HG02970 (cell line): Measurements from ENCODE around the gene RASSF5.

ENCODE experiments used
- ATAC-seq: cut with Tn5 transposase; IDR thresholded peaks from one replicate; pipeline ENCODE4 v1.9.1; 2021; ENCODE audit warnings: mild to moderate bottlenecking, moderate library complexity, moderate number of reproducible peaks; ENCODE audit not compliant: unreplicated experiment, low FRiP score

The RASSF5 gene

GRCh38 chr1:206512058-206512850, 4.9 kb downstream of the RASSF5 start:
- ATAC-seq, result no peak

- ATAC-seq, result no peak
Observed at GRCh38 chr1:206512851-206513180, 5.5 kb downstream of the RASSF5 start.

DNA sequence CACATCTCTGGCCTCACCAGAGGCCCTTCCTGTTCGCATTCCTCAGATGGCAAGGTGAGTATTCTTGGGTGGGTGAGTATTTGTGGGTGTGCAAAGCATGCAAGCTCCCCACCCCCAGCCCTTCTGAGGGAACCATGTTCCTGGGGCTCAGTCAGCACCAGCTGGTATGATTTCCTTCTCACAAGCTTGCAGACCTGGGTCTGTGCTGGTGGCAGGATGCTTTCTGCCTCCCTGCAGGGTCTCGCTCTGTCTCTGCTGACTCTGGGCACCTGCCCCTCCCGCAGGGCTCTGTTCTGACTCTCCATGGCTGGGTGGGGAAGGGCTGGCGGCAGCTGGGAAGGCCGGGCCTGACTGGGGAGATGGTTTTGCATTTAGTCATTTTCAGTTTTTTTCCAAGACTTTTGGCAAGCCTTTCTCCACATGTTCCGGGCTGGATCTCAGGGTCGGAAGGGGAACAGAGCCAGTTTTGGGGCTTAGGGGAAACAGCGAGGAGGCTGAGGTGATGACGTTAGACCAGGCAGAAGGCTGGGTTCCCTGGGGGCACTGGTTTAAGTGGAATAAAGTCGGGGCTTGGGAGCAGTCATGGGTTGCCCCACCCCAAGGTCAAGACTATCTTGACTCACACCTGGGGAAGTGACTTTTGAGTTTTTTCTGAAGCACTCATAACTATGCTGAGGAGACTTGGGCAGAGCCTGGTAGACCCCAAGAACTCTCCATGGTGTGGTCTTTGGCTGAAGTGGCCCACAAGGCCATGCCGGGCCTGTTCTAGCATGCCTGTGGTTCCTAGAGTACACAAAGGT, 6.2 kb downstream of the RASSF5 start:
- no peak for ATAC-seq

DNA sequence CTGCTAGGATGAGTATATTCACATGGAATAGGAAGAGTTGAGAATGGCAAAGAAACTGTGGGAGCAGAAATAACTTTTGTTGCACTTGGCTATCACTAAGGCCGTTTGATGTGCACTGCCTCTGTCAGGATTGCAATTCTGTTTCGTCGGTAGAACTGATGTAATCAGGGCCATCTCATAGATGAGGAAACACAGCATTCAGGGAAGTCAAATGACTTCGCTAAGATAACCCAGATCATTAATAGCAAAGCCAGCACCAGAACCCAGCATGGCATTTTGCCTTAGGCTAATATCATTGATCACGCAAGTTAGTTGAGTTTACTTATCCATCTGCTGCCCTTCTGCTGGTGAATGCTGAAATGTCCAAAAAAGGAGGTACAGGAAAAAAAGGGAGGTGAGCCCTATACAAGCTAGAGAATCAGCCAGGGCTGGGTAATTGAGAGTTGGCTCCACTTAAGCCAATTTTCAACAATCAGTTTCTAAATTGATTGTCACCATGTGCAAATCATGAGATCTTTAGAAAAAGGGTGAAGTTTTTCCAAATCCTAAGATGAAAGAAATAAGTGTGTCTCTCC, 7.6 kb downstream of the RASSF5 start:
- ATAC-seq, result no peak

DNA sequence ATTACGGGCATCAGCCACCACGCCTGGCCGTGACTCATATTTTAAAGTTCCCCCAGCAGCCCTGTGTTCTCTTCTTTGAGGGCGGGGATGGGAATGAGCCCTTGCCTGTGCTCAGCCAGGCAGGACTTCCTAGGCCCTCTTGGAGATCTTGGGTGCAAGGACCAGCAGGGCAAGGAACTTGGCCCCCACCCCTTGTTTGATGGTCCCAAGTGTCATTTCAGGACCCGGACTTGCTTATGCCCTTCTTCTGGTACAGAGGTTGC, 9.3 kb downstream of the RASSF5 start:
- ATAC-seq, result no peak

DNA sequence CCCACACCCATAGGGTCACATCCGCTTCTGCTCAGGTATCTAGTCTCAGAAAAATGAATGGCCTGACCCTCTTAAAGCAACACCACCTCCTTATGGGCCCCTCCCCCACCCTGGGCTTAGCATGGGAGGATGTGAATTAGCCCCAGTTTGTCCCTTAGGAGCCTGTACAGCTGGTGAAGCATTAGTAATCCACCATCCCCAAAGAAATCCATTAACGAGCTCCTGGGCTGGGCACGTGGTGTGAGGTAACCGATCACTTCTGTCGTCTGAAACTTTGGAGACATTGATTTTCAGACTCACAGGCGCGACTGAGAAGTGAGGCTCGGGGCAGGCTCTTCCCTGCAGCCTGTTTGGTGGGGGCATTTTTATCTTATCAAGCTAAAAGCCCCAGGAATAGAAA, 10.5 kb downstream of the RASSF5 start:
- ATAC-seq, result no peak

DNA sequence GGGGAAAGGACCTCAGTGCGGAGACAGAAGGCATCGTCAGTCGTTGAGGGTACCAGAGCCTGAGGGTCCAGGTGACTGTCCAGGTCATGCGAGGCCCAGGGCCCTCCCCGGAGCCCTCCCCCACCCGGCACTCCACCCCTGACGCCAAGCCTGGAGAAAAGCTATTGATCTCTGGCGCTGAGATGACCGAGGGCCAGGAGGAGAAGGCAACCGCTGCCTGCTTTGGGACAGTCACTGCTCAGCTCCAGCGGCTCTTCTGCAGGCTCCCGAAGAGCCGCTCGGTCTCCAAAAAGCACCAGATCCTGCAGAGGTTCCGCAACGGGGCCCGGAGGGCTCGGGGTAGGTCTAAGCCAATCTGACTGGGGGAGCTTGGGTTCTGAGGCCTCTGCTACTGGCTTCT, 10.9 kb downstream of the RASSF5 start:
- no peak for ATAC-seq

DNA sequence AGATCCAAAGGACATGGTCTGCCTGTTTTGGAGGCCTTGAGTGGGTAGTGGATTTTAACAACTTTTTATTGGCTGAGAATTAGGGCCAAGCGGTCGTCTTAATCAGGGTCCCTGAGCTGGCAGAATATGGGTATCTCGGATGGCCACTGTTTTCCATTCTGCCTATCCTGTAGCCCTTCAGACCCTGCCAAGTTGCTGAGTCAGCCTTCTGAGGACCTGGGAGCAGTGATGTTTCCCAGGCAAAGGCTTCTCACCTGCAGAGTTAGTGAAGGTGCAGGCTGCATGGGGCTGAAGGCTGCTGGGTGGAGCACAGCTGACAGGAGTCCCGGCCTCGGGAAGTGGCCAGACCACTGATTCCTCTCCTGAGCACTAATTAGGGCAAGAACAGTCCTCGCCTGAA, 11.4 kb downstream of the RASSF5 start:
- no peak for ATAC-seq

DNA sequence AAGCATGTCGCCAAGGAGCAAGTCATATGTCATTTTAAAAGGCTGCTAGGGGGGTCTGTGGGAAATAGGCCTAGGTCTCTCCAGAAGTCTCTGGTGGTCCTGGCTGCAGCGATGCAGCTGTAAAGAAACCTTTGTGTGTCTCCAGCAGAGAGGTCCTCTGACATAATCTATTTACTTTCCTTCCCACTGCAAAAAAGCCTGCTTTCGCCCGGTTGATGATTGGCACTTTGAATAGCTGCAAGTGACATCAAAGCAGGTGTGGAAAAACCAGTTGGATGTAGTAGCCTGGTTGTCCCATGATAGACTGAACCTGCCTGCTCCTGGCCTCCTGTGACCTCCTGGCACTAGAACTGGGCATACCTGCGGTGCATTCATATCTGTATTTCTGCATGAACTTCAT, 13.8 kb downstream of the RASSF5 start:
- ATAC-seq, result no peak

GRCh38 chr1:206521694-206522402, 14.5 kb downstream of the RASSF5 start:
- no peak for ATAC-seq

- ATAC-seq, result no peak
Observed at GRCh38 chr1:206524739-206525364, 17.5 kb downstream of the RASSF5 start.

DNA sequence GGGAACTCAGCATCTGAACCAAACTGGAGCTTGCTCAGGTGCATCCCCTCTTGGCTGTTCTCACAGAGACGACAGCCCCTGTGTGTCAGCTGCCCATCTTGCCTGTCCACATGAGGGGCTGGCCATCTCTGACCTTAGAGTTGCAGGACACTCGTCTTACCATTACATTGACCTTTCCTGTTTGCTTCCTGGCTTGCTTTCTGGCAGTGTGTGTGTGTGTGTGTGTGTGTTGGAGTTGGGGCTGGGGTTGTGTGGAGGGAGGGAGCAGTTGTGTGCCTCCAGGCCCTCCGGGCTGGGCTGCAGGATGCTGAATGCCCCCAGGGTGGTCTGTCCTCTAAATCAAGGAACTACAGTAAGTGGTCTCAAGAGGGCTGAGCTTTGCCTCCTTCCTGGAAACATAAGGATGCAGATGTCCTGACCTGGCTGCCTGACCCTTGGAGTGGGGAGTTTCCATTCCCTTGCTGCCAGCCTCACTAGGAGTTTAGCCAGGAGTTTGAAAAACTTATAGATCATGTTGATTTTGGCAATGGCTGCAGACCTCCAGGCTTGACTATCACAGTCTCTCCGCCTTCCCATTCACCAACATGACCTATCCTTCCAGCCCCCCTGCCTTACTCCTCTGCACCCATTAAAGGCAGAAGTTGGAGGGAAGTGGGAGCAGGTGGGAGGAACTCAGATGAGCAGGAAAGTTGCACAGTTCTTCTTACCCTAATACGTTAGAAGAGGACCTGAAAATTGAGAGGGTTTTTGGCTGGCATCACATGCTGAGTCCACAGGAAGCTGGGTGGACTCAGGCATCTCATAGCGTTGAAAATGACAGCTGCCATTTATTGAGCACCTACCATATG, 19.0 kb downstream of the RASSF5 start:
- no peak for ATAC-seq

- ATAC-seq, result no peak
Observed at GRCh38 chr1:206529425-206529824, 22.1 kb downstream of the RASSF5 start.

DNA sequence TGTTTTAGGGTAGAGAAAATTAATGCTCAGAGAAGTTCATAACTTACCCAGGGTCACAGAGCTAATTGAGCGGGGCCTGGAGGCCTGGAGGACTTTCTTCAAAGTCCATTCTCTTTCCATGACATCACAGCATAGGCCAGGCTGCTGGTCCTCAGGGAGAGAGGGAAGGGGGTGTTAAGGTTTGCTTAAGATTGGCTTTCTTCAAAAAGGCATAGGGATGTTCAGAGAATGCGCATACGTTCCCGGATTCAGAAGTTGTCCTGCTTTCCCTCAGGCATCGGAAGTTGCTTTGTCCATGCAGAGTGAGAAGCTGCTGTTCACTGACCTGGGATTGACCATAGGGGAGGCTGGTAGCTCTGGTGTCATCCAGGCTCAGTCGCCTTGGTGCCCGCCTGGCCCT, 25.0 kb downstream of the RASSF5 start:
- no peak for ATAC-seq

DNA sequence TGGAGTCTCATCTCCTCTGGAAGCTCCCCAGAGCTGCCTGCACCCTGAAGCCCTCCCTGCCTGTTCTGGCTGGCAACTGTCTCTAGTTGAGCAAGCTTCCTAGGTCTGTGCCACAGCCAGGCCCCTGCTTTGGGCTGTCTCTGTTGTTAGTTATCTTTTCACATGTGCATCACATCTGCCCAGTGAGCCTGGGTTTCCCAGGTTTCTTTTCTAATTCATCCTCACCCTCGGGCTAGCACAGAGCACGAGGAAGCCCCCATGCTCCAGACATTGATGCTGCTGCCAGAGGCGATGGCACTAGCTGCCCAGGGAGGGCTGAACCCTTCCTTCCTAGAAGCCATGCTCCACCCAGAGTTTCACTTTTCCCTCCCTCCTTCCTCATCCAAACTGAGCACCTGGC, 27.2 kb downstream of the RASSF5 start:
- no peak for ATAC-seq

DNA sequence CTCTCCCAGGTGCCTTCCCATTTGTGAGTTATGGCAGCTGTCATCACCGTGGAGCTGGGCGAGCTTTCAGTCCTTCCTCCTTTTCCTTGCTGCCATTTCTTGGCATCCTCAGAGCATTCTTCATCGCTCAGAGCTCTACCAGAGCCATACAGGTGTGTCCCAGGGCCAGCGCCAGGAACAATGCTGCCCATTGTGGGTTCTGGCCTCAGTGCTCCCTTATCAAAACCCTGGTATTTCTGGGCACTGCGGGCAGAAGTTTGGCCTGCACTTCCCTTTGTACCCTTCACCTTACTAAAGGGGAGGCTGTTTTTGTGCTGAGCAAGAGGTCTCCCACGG, 28.5 kb downstream of the RASSF5 start:
- ATAC-seq, result no peak

GRCh38 chr1:206537141-206537540, 29.8 kb downstream of the RASSF5 start:
- no peak for ATAC-seq

- ATAC-seq, result no peak
Observed at GRCh38 chr1:206538086-206538770, 30.9 kb downstream of the RASSF5 start.

DNA sequence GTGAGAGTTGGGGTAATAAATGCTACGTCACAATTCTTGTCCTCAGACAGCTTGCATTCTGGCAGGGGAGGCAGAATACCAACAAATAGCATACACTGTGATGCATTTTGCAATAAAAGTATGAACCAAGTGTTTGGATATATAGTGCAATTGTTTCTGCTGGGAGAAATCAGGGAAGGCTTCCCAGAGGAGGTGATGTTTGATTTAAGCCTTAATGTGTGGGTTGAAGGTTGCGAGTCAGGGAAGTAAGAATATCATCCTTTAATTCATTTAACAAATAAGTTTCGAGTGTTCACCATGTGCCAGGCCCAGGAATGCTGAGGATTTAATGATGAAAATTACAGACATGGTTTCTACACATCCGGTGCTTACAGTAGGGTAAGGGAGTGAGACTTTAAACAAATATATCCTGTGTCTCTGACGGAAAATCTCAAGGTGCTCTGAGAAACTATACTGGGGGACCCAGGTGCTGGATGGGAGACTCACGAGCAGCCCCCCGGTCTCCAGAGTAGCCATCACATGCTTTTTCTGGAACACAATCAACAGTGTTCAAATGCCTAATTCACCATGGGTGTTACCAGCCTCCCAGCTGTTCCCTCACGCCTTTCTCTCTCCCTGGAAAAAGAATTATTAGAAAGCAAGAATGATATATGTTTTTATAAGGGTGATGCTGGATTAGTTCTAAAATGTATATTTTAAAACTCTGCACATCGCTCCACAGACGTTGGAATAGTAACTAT, 31.7 kb downstream of the RASSF5 start:
- no peak for ATAC-seq
